Mesenchymal stem cell (in vitro differentiated cells and primary cell): ENCODE measurements around the gene ZC3H18.

Experiments
- DNase-seq: peaks from one replicate; pipeline ENCODE4 v3.0.0-alpha.2; 2013
- H2AFZ ChIP-seq: one replicate; pipeline ENCODE4 v1.6.1; 2013; ENCODE audit warnings: low read depth, mild to moderate bottlenecking, control low read depth, inconsistent platforms, low read length, moderate library complexity
- H2AK5ac ChIP-seq: 2 replicates; pipeline ENCODE4 v1.6.1; 2013; ENCODE audit warnings: low read length, moderate library complexity, mild to moderate bottlenecking, inconsistent platforms; ENCODE audit not compliant: severe bottlenecking
- H2BK120ac ChIP-seq: one replicate; pipeline ENCODE4 v1.6.1; 2013; ENCODE audit warnings: low read depth, mild to moderate bottlenecking, inconsistent platforms, low read length, moderate library complexity
- H2BK12ac ChIP-seq, 2 experiments: one replicate each; pipeline ENCODE4 v1.6.1; 2013; ENCODE audit warnings: inconsistent platforms in 2 of 2, low read length in 2 of 2, mild to moderate bottlenecking in 2 of 2, moderate library complexity in 2 of 2, control low read depth in 1 of 2
- H2BK15ac ChIP-seq: one replicate; pipeline ENCODE4 v1.6.1; 2013; ENCODE audit warnings: mild to moderate bottlenecking, low read depth, inconsistent platforms; ENCODE audit not compliant: poor library complexity, severe bottlenecking
- H2BK5ac ChIP-seq: 2 replicates; pipeline ENCODE4 v1.6.1; 2013; ENCODE audit warnings: low read depth, mild to moderate bottlenecking, low read length, control low read depth, inconsistent platforms; ENCODE audit not compliant: poor library complexity, severe bottlenecking
- H3K14ac ChIP-seq, 2 experiments: one replicate each; pipeline ENCODE4 v1.6.1; 2013; ENCODE audit warnings: inconsistent platforms in 2 of 2, low read length in 2 of 2, control low read depth in 1 of 2, mild to moderate bottlenecking in 1 of 2, moderate library complexity in 1 of 2
- H3K18ac ChIP-seq, 2 experiments: one replicate each; pipeline ENCODE4 v1.6.1; 2013; ENCODE audit warnings: inconsistent platforms in 2 of 2, low read length in 2 of 2, control low read depth in 1 of 2, low read depth in 1 of 2, mild to moderate bottlenecking in 1 of 2
- H3K23ac ChIP-seq, 2 experiments: one replicate each; pipeline ENCODE4 v1.6.1; 2013; ENCODE audit warnings: inconsistent platforms in 2 of 2, low read length in 2 of 2, mild to moderate bottlenecking in 2 of 2, moderate library complexity in 2 of 2, control low read depth in 1 of 2
- H3K27ac ChIP-seq: 2 replicates; pipeline ENCODE4 v1.5.1; 2013; ENCODE audit warnings: mild to moderate bottlenecking, moderate library complexity, low read length, control low read depth, inconsistent platforms; ENCODE audit not compliant: poor library complexity, severe bottlenecking
- H3K27me3 ChIP-seq, 2 experiments: 2 replicates each; pipeline versions ENCODE4 v1.6.1 to v1.7.0; 2013; ENCODE audit warnings: low read length in 2 of 2, mild to moderate bottlenecking in 2 of 2, moderate library complexity in 2 of 2, control low read depth in 1 of 2, inconsistent platforms in 1 of 2; ENCODE audit not compliant: control insufficient read depth in 1 of 2, insufficient read depth in 1 of 2
- H3K36me3 ChIP-seq, 2 experiments: 2 replicates each; pipeline versions ENCODE4 v1.6.1 to v1.7.0; 2013; ENCODE audit warnings: low read length in 2 of 2, control low read depth in 1 of 2, inconsistent platforms in 1 of 2, low read depth in 1 of 2, mild to moderate bottlenecking in 1 of 2; ENCODE audit not compliant: insufficient read depth in 2 of 2, control insufficient read depth in 1 of 2
- H3K4ac ChIP-seq, 2 experiments: one replicate each; pipeline ENCODE4 v1.6.1; 2013; ENCODE audit warnings: inconsistent platforms in 2 of 2, low read length in 2 of 2, mild to moderate bottlenecking in 2 of 2, moderate library complexity in 2 of 2, control low read depth in 1 of 2, low read depth in 1 of 2
- H3K4me1 ChIP-seq: 2 replicates; pipeline ENCODE4 v1.6.1; 2013; ENCODE audit warnings: low read depth, low read length, control low read depth; ENCODE audit not compliant: control insufficient read depth, insufficient read depth
- H3K4me2 ChIP-seq: 2 replicates; pipeline ENCODE4 v1.6.1; 2013; ENCODE audit warnings: low read length, mild to moderate bottlenecking, inconsistent platforms; ENCODE audit not compliant: poor library complexity, severe bottlenecking
- H3K4me3 ChIP-seq, 2 experiments: 2 replicates each; pipeline versions ENCODE4 v1.5.1 to v1.7.0; 2013; ENCODE audit warnings: low read length in 2 of 2, mild to moderate bottlenecking in 2 of 2, control low read depth in 1 of 2, low read depth in 1 of 2; ENCODE audit not compliant: insufficient read depth in 1 of 2
- H3K79me1 ChIP-seq: replicated peaks from 2 replicates; pipeline ENCODE4 v1.6.1; 2013; ENCODE audit warnings: mild to moderate bottlenecking, control low read depth, low read length, inconsistent platforms; ENCODE audit not compliant: poor library complexity, severe bottlenecking
- H3K9ac ChIP-seq: 2 replicates; pipeline ENCODE4 v1.7.0; 2013; ENCODE audit warnings: mild to moderate bottlenecking, low read length, moderate library complexity
- H3K9me3 ChIP-seq: 2 replicates; pipeline ENCODE4 v1.7.0; 2013; ENCODE audit warnings: mild to moderate bottlenecking, low read length; ENCODE audit not compliant: control insufficient read depth
- H4K8ac ChIP-seq: one replicate; pipeline ENCODE4 v1.6.1; 2013; ENCODE audit warnings: inconsistent platforms, mild to moderate bottlenecking, low read length, moderate library complexity
- H4K91ac ChIP-seq: one replicate; pipeline ENCODE4 v1.6.1; 2013; ENCODE audit warnings: mild to moderate bottlenecking, low read length, inconsistent platforms
- WGBS: methylation state at CpG from one replicate; pipeline ENCODE4 v1.1.7; 2013; ENCODE audit warnings: mixed read lengths; 5-methylcytosine and 5-hydroxymethylcytosine counted together

The ZC3H18 gene

DNA sequence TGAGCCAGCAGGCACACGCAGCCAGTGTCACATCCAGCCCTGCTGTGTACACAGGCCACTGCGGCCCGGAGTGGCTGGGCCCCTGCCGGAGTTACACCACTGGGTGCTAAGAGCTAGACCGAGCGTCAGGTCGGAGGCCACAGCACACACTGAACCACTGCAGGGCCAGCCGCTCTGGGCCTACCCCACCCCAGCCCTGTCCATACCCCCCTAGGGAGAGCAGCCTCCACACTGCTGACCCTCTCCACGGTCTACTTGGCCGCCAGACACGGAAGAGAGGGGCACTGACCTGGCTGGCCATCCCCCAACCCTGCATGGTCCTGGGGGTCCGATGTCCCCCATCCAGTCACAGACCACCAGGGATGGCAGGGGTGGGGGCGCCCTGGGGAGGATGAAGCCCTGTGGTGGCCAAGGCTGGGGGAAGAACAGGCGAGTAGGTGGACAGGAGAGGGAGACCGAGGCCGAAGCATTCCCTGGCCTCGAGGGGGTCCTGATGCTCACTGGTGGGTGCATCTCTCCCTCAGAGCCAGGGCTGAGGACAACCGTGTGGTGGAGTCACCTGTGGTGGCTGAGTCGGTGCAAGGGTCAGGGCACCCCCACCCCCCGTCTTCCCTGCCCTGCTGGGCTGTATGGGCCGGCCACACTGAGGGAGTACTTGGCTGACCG is 34.9 kb upstream of the ZC3H18 start:
- Histone ChIP-seq H3K14ac (peak overlapping the region in 1 of 2 experiments; percentile 19), H3K23ac (peak overlapping the region in 1 of 2 experiments; percentile 79), H3K4me3 (peak overlapping the region; percentile 66 to 74), H2BK120ac (no peak overlapping the region), H2BK12ac (peak overlapping the region in 1 of 2 experiments; percentile 23), H3K4me1 (peaks cover 28% of the 10 kb centered on the region), H2AK5ac (no peak overlapping the region), H3K4ac (peak overlapping the region in 1 of 2 experiments; percentile 60), H4K91ac (peak overlapping the region; percentile 64), H2BK5ac (no peak overlapping the region), H2BK15ac (no peak overlapping the region), H3K36me3 (peaks cover 0 to 28% of the 10 kb centered on the region in 2 experiments), H3K18ac (peak overlapping the region in 1 of 2 experiments; percentile 67), H2AFZ (no peak overlapping the region), H3K27me3 (peaks cover 17 to 26% of the 10 kb centered on the region in 2 experiments), H3K9ac (peak overlapping the region; percentile 49), H3K79me1 (peaks cover 6% of the 10 kb centered on the region), H4K8ac (peak overlapping the region; percentile 61), H3K27ac (no peak overlapping the region), H3K9me3 (no peaks in the 10 kb centered on the region), H3K4me2 (peak overlapping the region; percentile 74)
- 94% methylated on average over 20 of the region's 22 CpGs for WGBS
- DNase-seq = no peak

DNA sequence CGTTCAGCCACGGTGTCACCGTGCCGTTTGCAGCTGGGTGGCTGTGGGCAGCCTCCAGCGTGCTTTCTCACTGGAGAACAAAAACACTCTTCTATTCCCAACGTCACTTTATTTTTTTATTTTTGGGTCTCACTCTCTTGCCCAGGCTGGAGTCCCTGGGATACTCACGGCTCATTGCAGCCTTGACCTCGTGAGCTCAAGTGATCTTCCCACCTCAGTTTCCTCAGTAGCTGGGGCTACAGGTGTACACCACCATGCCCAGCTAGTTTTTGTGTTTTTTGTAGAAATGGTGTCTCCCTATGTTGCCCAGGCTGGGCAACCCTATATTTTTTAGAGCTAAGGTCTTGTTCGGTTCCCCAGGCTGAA is 34.4 kb upstream of the ZC3H18 start:
- Histone ChIP-seq H3K4me3 (no peak overlapping the region), H2AK5ac (no peak overlapping the region), H3K14ac (no peak overlapping the region), H2BK12ac (no peak overlapping the region), H3K9me3 (no peaks in the 10 kb centered on the region), H3K4me2 (no peak overlapping the region), H3K18ac (no peak overlapping the region), H3K27ac (no peak overlapping the region), H4K8ac (peak overlapping the region; percentile 61), H3K4ac (no peak overlapping the region), H2BK15ac (no peak overlapping the region), H2BK5ac (no peak overlapping the region), H4K91ac (no peak overlapping the region), H2BK120ac (no peak overlapping the region), H2AFZ (no peak overlapping the region), H3K36me3 (peaks cover 0 to 26% of the 10 kb centered on the region in 2 experiments), H3K9ac (no peak overlapping the region), H3K79me1 (peaks cover 6% of the 10 kb centered on the region), H3K23ac (peak overlapping the region in 1 of 2 experiments; percentile 79), H3K27me3 (peaks cover 17 to 31% of the 10 kb centered on the region in 2 experiments), H3K4me1 (peaks cover 28% of the 10 kb centered on the region)
- no peak for DNase-seq
- 98% methylated on average over 9 of the region's 9 CpGs for WGBS

DNA sequence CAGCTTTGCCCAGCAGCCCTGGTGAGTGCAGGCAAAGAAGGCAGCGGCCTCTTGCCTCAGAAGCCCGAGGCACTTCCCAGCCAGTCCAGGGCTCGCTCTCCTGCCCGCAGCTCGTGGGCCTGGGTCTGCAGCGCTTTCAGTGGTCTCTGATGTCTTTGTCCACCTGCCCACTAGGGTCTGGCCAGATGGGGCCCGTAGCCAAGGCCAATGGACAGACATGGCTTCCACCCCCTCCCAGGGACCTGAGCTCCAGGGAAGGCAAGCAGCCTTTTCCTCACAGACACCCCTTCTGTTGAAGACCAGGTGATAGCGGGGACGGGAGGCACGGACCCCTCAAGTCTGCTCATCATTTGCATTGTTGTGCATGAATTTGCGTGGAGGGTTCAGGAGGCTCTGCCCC is 33.7 kb upstream of the ZC3H18 start:
- H3K79me1 ChIP-seq = peaks cover 6% of the 10 kb centered on the region
- no peak overlapping the region for H4K91ac ChIP-seq
- H2AK5ac ChIP-seq = no peak overlapping the region
- no peak overlapping the region for H3K18ac ChIP-seq
- WGBS = 87% methylated on average over 11 of the region's 11 CpGs
- no peak overlapping the region for H2BK120ac ChIP-seq
- H3K27me3 ChIP-seq = peaks cover 17 to 38% of the 10 kb centered on the region in 2 experiments
- H3K9ac ChIP-seq = no peak overlapping the region
- no peak overlapping the region for H3K4me3 ChIP-seq
- H3K14ac ChIP-seq = no peak overlapping the region
- DNase-seq = no peak
- H2BK15ac ChIP-seq = no peak overlapping the region
- H4K8ac ChIP-seq = no peak overlapping the region
- H3K36me3 ChIP-seq = peaks cover 0 to 24% of the 10 kb centered on the region in 2 experiments
- no peak overlapping the region for H2BK5ac ChIP-seq
- H2BK12ac ChIP-seq = no peak overlapping the region
- H3K4ac ChIP-seq = no peak overlapping the region
- H3K27ac ChIP-seq = no peak overlapping the region
- H3K4me2 ChIP-seq = no peak overlapping the region
- H3K4me1 ChIP-seq = peaks cover 26% of the 10 kb centered on the region
- no peak overlapping the region for H2AFZ ChIP-seq
- H3K23ac ChIP-seq = no peak overlapping the region
- H3K9me3 ChIP-seq = peaks cover 6% of the 10 kb centered on the region

DNA sequence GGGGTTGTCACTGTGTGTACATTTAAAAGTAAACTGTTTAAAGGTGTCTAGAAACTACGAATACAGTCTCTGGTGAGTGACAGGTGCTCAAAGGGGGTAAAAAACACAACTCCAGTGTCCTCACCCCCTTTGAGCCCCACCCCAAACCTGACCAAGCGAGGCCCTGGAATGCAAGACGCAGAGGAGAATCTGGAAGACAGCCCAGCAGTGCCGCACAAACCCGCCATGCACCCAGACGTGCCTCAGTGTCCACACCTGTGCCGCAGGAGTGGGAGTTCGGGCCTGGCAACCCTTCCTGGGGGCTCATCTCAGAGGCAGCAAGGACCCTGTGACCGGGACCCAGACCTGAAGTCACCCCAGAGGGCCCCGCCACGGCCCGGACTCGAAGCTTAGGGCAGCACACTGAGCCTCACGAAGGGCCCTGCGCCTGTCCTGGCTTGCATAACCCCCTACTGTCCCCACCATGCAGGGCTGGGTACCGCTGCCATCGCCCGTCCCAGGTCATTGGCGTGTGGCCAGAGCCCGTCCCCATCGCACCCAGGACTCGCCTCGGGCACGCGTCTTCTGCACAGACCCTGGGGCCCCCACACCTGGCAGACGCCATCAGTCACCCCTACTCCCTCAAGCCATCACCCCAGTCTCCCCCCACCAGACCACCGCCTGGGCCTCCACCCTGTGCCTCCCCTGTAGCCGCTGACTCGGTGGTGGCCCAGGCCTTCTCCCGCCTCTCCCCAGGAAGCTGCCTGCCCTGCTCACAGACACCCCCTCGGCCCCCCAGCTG is 33.0 kb upstream of the ZC3H18 start:
- Histone ChIP-seq H3K27ac (no peak overlapping the region), H2BK5ac (no peak overlapping the region), H3K79me1 (peaks cover 6% of the 10 kb centered on the region), H2AFZ (no peak overlapping the region), H3K18ac (no peak overlapping the region), H3K23ac (no peak overlapping the region), H3K36me3 (peaks cover 0 to 19% of the 10 kb centered on the region in 2 experiments), H3K4ac (no peak overlapping the region), H2BK15ac (no peak overlapping the region), H2BK120ac (no peak overlapping the region), H3K14ac (no peak overlapping the region), H4K8ac (no peak overlapping the region), H2BK12ac (no peak overlapping the region), H3K4me1 (peaks cover 25% of the 10 kb centered on the region), H3K9ac (no peak overlapping the region), H3K27me3 (peaks cover 17 to 38% of the 10 kb centered on the region in 2 experiments), H2AK5ac (no peak overlapping the region), H4K91ac (no peak overlapping the region), H3K9me3 (peaks cover 11% of the 10 kb centered on the region), H3K4me2 (no peak overlapping the region), H3K4me3 (no peak overlapping the region)
- DNase-seq = no peak
- 85% methylated on average over 31 of the region's 31 CpGs for WGBS
